CD4-positive, alpha-beta T cell treated with Interleukin-21 for 1 hour (primary cell): Measurements from ENCODE around the gene ADGRL3.
"Not testable (repeated sequence)": the region's sequence is repeated elsewhere in the genome, so short reads cannot be mapped to it uniquely, and the experiment has no call there.

Source experiments
- DNase-seq: peaks from one replicate; pipeline ENCODE4 v3.0.0-alpha.2; 2020

Gene ADGRL3

GRCh38 chr4:61207156-61207555 is 7.0 kb downstream of the ADGRL3 start:
- DNase-seq: not testable (repeated sequence)

GRCh38 chr4:61210186-61210939 is 10.2 kb downstream of the ADGRL3 start:
- DNase-seq: no peak

- DNase-seq: no peak
Observed at GRCh38 chr4:61211781-61212180, 11.7 kb downstream of the ADGRL3 start.

GRCh38 chr4:61212788-61213187 is 12.7 kb downstream of the ADGRL3 start:
- DNase-seq: no peak

GRCh38 chr4:61214680-61215079 is 14.6 kb downstream of the ADGRL3 start:
- no peak for DNase-seq

- no peak for DNase-seq
Observed at GRCh38 chr4:61217222-61217621, 17.1 kb downstream of the ADGRL3 start.

GRCh38 chr4:61220556-61220955 is 20.4 kb downstream of the ADGRL3 start:
- DNase-seq: no peak

- DNase-seq: no peak
Observed at GRCh38 chr4:61223385-61223784, 23.3 kb downstream of the ADGRL3 start.

GRCh38 chr4:61224573-61224972 is 24.4 kb downstream of the ADGRL3 start:
- DNase-seq: no peak

GRCh38 chr4:61225656-61226055 is 25.5 kb downstream of the ADGRL3 start:
- DNase-seq: no peak

GRCh38 chr4:61231421-61231820 is 31.3 kb downstream of the ADGRL3 start:
- DNase-seq: no peak

GRCh38 chr4:61239250-61239649 is 39.1 kb downstream of the ADGRL3 start:
- no peak for DNase-seq

GRCh38 chr4:61243962-61244361 is 43.8 kb downstream of the ADGRL3 start:
- no peak for DNase-seq

- DNase-seq: no peak
Observed at GRCh38 chr4:61245069-61245714, 45.1 kb downstream of the ADGRL3 start.

- DNase-seq: no peak
Observed at GRCh38 chr4:61246034-61246433, 45.9 kb downstream of the ADGRL3 start.

GRCh38 chr4:61248705-61249104 is 48.6 kb downstream of the ADGRL3 start:
- no peak for DNase-seq

GRCh38 chr4:61251129-61251528 is 51.0 kb downstream of the ADGRL3 start:
- DNase-seq: no peak

GRCh38 chr4:61254406-61254805 is 54.3 kb downstream of the ADGRL3 start:
- DNase-seq: no peak

GRCh38 chr4:61273233-61273632 is 73.1 kb downstream of the ADGRL3 start:
- no peak for DNase-seq

- no peak for DNase-seq
Observed at GRCh38 chr4:61274286-61274685, 74.2 kb downstream of the ADGRL3 start.

GRCh38 chr4:61275241-61275640 is 75.1 kb downstream of the ADGRL3 start:
- no peak for DNase-seq

- DNase-seq: no peak
Observed at GRCh38 chr4:61276029-61276428, 75.9 kb downstream of the ADGRL3 start.

GRCh38 chr4:61277785-61278760 is 77.9 kb downstream of the ADGRL3 start:
- DNase-seq: no peak
